ENCODE data around the gene HOMEZ. TPM values are rescaled to one million over a fixed set of nuclear protein-coding genes. Genes with fewer than 3 reads are reported as not detected.
"Not testable (repeated sequence)": the region's sequence is repeated elsewhere in the genome, so short reads cannot be mapped to it uniquely, and the experiment has no call there.

Gene HOMEZ
- total RNA-seq: 7.3 TPM

GRCh38 chr14:23286020-23286901 is at the start of gene HOMEZ:
Gene HOMEZ, minus strand, starts transcription at chr14:23286132. Its CDS starts 180 bp downstream, at chr14:23285952.
- peaks cover 0 to 11% of the 10 kb centered on the region in 2 donors for H3K4me1 ChIP-seq
- TF ChIP-seq CTCF (IDR thresholded peaks at IDR 0.05): peak in 2 of 3 experiments; percentile 10
- H3K36me3 ChIP-seq: no peaks in the 10 kb centered on the region
- intact Hi-C loops (cut with DNase I): loop anchor here (1.0 to 5.0 kb wide), 5 partner anchors 9 to 189 kb away; partner anchors contain the start of genes ACIN1, C14orf119, EFS and PABPN1
- H3K27me3 ChIP-seq: no peaks in the 10 kb centered on the region
- H3K27ac ChIP-seq: peak within 1 kb of the TSS; percentile 95 to 99
- DNase-seq (ENCODE audit: low spot score in 2 of 2): peak; percentile 99 to 100
- no peaks in the 10 kb centered on the region for H3K9me3 ChIP-seq
- H3K4me3 ChIP-seq: peak within 1 kb of the TSS; percentile 78 to 100

- intact Hi-C loops (cut with DNase I): no loop called here
- H3K4me1 ChIP-seq: no peaks in the 10 kb centered on the region
- H3K27ac ChIP-seq: no peak overlapping the region
- H3K9me3 ChIP-seq: no peaks in the 10 kb centered on the region
- no peak for DNase-seq (ENCODE audit: low spot score in 2 of 2)
- no peaks in the 10 kb centered on the region for H3K27me3 ChIP-seq
- no peaks in the 10 kb centered on the region for H3K36me3 ChIP-seq
- no peak for TF ChIP-seq CTCF (IDR thresholded peaks at IDR 0.05)
- no peak overlapping the region for H3K4me3 ChIP-seq
These were observed 49.7 kb upstream of the HOMEZ start for GRCh38 chr14:23335623-23336022.

DNA sequence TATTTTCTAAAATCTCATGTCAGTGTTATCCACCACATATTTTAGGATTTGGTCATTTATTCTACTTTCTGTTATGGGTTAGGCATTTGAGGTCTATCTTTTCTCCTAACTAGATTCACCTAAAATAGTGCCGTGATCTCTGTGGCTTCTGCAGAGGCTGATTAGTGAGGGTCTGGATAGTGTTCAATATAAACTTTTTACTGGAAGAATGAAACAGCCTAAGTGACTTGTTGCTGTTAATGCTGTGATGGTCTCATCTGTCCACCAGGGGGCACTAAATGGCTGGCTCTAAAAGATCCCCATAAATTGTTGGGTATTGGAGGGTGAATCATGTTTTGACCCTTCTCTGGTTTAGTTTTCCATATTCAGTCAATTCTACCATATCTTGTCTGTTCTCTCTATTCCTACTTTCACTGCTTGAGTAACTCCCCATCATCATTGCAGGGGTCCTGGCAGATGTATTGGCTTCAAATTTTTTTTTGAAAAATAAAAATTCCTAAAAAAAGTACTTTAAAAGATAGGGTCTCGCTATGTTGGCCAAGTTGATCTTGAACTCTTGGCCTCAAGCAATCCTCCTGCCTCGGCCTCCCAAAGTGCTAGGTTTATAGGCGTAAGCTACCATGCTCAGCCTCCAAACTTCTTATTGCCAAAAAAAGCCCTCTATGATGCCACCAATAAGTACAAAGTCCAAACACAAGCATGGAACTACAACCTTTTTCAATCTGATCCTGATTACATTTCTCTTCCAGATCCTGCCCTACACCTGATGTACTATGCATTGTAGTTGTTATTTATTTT is 42.2 kb upstream of the HOMEZ start:
- no peaks in the 10 kb centered on the region for H3K9me3 ChIP-seq

DNA sequence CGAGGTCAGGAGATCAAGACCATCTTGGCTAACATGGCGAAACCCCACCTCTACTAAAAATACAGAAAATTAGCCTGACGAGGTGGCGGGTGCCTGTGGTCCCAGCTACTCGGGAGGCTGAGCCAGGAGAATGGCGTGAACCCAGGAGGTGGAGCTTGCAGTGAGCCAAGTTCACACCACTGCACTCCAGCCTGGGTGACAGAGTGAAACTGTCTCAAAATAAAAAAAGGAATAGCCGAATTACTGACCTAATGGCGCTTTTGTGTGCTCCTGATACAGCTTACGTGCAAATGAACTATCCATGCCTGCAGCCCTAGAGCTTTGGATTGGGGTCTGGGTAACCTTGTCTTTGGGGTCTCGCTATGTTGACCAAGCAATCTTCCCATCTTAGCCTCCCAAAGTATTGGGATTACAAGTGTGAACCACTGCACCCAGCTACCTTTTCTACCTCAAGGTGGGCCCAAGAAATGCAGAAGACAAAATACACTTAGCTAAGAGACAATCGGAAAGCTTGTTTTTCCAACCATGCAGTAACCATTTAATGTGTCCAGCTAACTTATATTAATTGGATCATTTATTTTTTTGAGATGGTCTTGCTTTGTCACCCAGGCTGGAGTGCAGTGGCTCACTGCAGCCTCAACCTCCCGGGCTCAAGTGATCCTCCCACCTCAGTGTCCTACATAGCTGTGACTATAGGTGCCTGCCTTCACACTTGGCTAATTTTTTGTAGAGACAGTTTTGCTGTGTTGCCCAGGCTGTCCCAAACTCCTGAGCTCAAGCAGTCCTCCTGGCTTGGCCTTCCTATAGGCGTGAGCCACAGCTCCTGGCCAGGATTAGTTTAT is 40.8 kb upstream of the HOMEZ start:
- intact Hi-C loops (cut with DNase I): loop anchor here (10.0 kb wide), 1 partner anchor 1038 kb away; the partner anchor contains the start of gene NFATC4
- Histone ChIP-seq H3K27me3 (no peaks in the 10 kb centered on the region), H3K4me1 (peaks cover 5 to 11% of the 10 kb centered on the region in 2 donors), H3K4me3 (no peak overlapping the region), H3K27ac (no peak overlapping the region), H3K9me3 (no peaks in the 10 kb centered on the region), H3K36me3 (peaks cover 25 to 32% of the 10 kb centered on the region in 2 donors)
- no peak for TF ChIP-seq CTCF (IDR thresholded peaks at IDR 0.05)
- DNase-seq (ENCODE audit: low spot score in 2 of 2): peak in 1 of 2 donors; percentile 49

More for the DNA sequence above, 42.2 kb upstream of the HOMEZ start:
- Histone ChIP-seq H3K27ac (no peak overlapping the region), H3K27me3 (no peaks in the 10 kb centered on the region), H3K36me3 (peaks cover 22 to 29% of the 10 kb centered on the region in 2 donors), H3K4me1 (peaks cover under 1 to 2% of the 10 kb centered on the region in 2 donors), H3K4me3 (no peak overlapping the region)
- intact Hi-C loops (cut with DNase I): loop anchor here (1.0 to 10.0 kb wide), 2 partner anchors 52 to 1037 kb away; partner anchors contain the start of gene NFATC4
- DNase-seq (ENCODE audit: low spot score in 2 of 2): peak in 1 of 2 donors; percentile 85
- TF ChIP-seq CTCF (IDR thresholded peaks at IDR 0.05): peak; percentile 78 to 88 (median 82)

- peaks cover 5 to 11% of the 10 kb centered on the region in 2 donors for H3K4me1 ChIP-seq
- not testable (repeated sequence) for H3K4me3 ChIP-seq; DNase-seq (ENCODE audit: low spot score in 2 of 2); H3K9me3 ChIP-seq; H3K27ac ChIP-seq; H3K27me3 ChIP-seq
- H3K36me3 ChIP-seq: peaks cover 25 to 32% of the 10 kb centered on the region in 2 donors
- intact Hi-C loops (cut with DNase I): loop anchor here (10.0 kb wide), 1 partner anchor 1039 kb away; the partner anchor contains the start of gene NFATC4
These were observed 39.8 kb upstream of the HOMEZ start for GRCh38 chr14:23325746-23326145.

All from ascending aorta (tissue), 2 donors.